HCT116 (cell line): ENCODE results near the gene AR. TPM values are rescaled to one million over a fixed set of nuclear protein-coding genes. Genes with fewer than 3 reads are reported as not detected.

Experiments
- ATAC-seq: fragments of 200-7000 bp; cut with Tn5 transposase; 2 replicates; pipeline ENCODE4 v1.9.1; 2020; ENCODE audit warnings: mild to moderate bottlenecking, moderate library complexity
- BruUV-seq: library from RNA; stranded (reverse); fragments of 400-500 nt; replicated peaks from 2 replicates; lab custom pipeline; 2021; lab: Mats Ljungman, UMichigan
- CTCF ChIA-PET: fragments of 300-600 bp; sonication (Branson Sonifier 250); formaldehyde crosslinking; loops from one replicate; lab custom pipeline; 2021; ENCODE audit warnings: antibody characterized with exemption; lab: Charles Lee
- POLR2A ChIA-PET: fragments of 300-600, 350-600 bp; sonication (Branson Sonifier 250); formaldehyde crosslinking; loops from one replicate; lab custom pipeline; 2021; ENCODE audit warnings: antibody characterized with exemption; lab: Charles Lee
- RAD21 ChIA-PET, 2 experiments: fragments of 300-600 bp; sonication (Branson Sonifier 250); formaldehyde crosslinking; loops; one replicate each; lab custom pipeline; 2023; ENCODE audit warnings: low total read pairs in 2 of 2; ENCODE audit not compliant: uncharacterized antibody in 2 of 2, unreplicated experiment in 2 of 2, low non-redundant PET in 1 of 2; lab: Charles Lee
- DNase-seq: peaks from one replicate; pipeline ENCODE4 v3.0.0-alpha.2; 2010; ENCODE audit warnings: low read depth, low spot score
- H2AFZ ChIP-seq: fragments of 200-600 bp; shearing (Covaris generic), sonication (generic); 2 replicates; pipeline ENCODE4 v1.6.1; 2017; ENCODE audit warnings: low read depth, mixed run types, mixed read lengths, antibody characterized with exemption, low read length; ENCODE audit not compliant: poor library complexity, severe bottlenecking
- H3K27ac ChIP-seq: 2 replicates; pipeline ENCODE4 v1.5.1; 2012; ENCODE audit warnings: low read depth, low read length
- H3K27me3 ChIP-seq: fragments of 200-600 bp; sonication (generic); 2 replicates; pipeline ENCODE4 v1.6.1; 2016; ENCODE audit warnings: mixed run types, low read length, mixed read lengths; ENCODE audit not compliant: insufficient read depth
- H3K36me3 ChIP-seq, 2 experiments: fragments of 200-500 bp in 1 of 2; fragments of 200-600 bp in 1 of 2; sonication (Bioruptor generic) in 1 of 2; sonication (generic) in 1 of 2; 2 replicates each; pipeline versions ENCODE4 v1.5.1 to v1.6.1; 2014 to 2016; ENCODE audit warnings: low read length in 2 of 2, inconsistent platforms in 1 of 2, mixed read lengths in 1 of 2, mixed run types in 1 of 2; ENCODE audit not compliant: insufficient read depth in 2 of 2, control insufficient read depth in 1 of 2
- H3K4me1 ChIP-seq, 2 experiments: fragments of 200-600 bp in 1 of 2; sonication (generic) in 1 of 2; 2 replicates each; pipeline versions ENCODE4 v1.5.1 to v1.6.1; 2012 to 2017; ENCODE audit warnings: low read length in 2 of 2, inconsistent platforms in 1 of 2, mild to moderate bottlenecking in 1 of 2, mixed read lengths in 1 of 2, mixed run types in 1 of 2, moderate library complexity in 1 of 2; ENCODE audit not compliant: insufficient read depth in 2 of 2, control insufficient read depth in 1 of 2
- H3K4me2 ChIP-seq: fragments of 200-600 bp; sonication (generic); 2 replicates; pipeline ENCODE4 v1.6.1; 2017; ENCODE audit warnings: mixed run types, low read length, mixed read lengths
- H3K4me3 ChIP-seq, 2 experiments: fragments of 200-600 bp in 1 of 2; sonication (generic) in 1 of 2; replicated peaks in 1 of 2; 2 replicates each; pipeline ENCODE4 v1.5.1; 2011 to 2016; ENCODE audit warnings: low read length in 2 of 2, control low read depth in 1 of 2, low read depth in 1 of 2, mild to moderate bottlenecking in 1 of 2, mixed read lengths in 1 of 2, mixed run types in 1 of 2
- H3K79me2 ChIP-seq: fragments of 200-600 bp; sonication (generic); 2 replicates; pipeline ENCODE4 v1.6.1; 2017; ENCODE audit warnings: mild to moderate bottlenecking, mixed run types, low read length, moderate library complexity, mixed read lengths; ENCODE audit not compliant: insufficient read depth
- H3K9ac ChIP-seq: fragments of 200-600 bp; sonication (generic); 2 replicates; pipeline ENCODE4 v1.6.1; 2016; ENCODE audit warnings: low read length, mixed read lengths
- H3K9me2 ChIP-seq: fragments of 200-600 bp; sonication (generic), shearing (Covaris generic); 2 replicates; pipeline ENCODE4 v1.6.1; 2017; ENCODE audit warnings: mixed run types, mild to moderate bottlenecking, moderate library complexity; ENCODE audit not compliant: insufficient read depth
- H3K9me3 ChIP-seq, 2 experiments: fragments of 200-500 bp in 1 of 2; fragments of 200-600 bp in 1 of 2; sonication (Bioruptor generic) in 1 of 2; sonication (generic) in 1 of 2; 2 replicates each; pipeline ENCODE4 v1.6.1; 2014 to 2017; ENCODE audit warnings: low read length in 2 of 2, mixed read lengths in 2 of 2, inconsistent platforms in 1 of 2, low read depth in 1 of 2, mild to moderate bottlenecking in 1 of 2, mixed run types in 1 of 2, moderate library complexity in 1 of 2; ENCODE audit not compliant: control insufficient read depth in 1 of 2, insufficient read depth in 1 of 2
- H4K20me1 ChIP-seq: fragments of 200-600 bp; sonication (generic), shearing (Covaris generic); 2 replicates; pipeline ENCODE4 v1.6.1; 2017; ENCODE audit warnings: mixed run types, mild to moderate bottlenecking, moderate library complexity; ENCODE audit not compliant: insufficient read depth
- CEBPB ChIP-seq: IDR thresholded peaks from 2 replicates; pipeline ENCODE4 v1.6.1; 2012; ENCODE audit warnings: low read depth
- EGR1 ChIP-seq: IDR thresholded peaks from 2 replicates; pipeline ENCODE4 v1.6.1; 2012; ENCODE audit warnings: low read depth
- ELF1 ChIP-seq: IDR thresholded peaks from 2 replicates; pipeline ENCODE4 v1.6.1; 2012; ENCODE audit warnings: low read depth, borderline replicate concordance
- EZH2phosphoT487 ChIP-seq: fragments of 200-600 bp; IDR thresholded peaks from 2 replicates; pipeline ENCODE4 v1.6.1; 2018; ENCODE audit warnings: antibody characterized with exemption, borderline replicate concordance
- JUND ChIP-seq: IDR thresholded peaks from 2 replicates; pipeline ENCODE4 v1.6.1; 2012
- POLR2AphosphoS5 ChIP-seq: IDR thresholded peaks from 2 replicates; pipeline ENCODE4 v1.6.1; 2011; ENCODE audit warnings: mild to moderate bottlenecking, low read depth, low read length, moderate library complexity
- RAD21 ChIP-seq: IDR thresholded peaks from 2 replicates; pipeline ENCODE4 v1.6.1; 2012; ENCODE audit warnings: low read depth, mild to moderate bottlenecking
- SIN3A ChIP-seq: IDR thresholded peaks from 2 replicates; pipeline ENCODE4 v1.6.1; 2012; ENCODE audit warnings: low read depth
- SP1 ChIP-seq: IDR thresholded peaks from 2 replicates; pipeline ENCODE4 v1.6.1; 2012; ENCODE audit warnings: low read depth
- SRF ChIP-seq: IDR thresholded peaks from 2 replicates; pipeline ENCODE4 v1.6.1; 2012; ENCODE audit warnings: low read depth
- TCF7L2 ChIP-seq: IDR thresholded peaks from 2 replicates; pipeline ENCODE4 v1.7.0; 2011; ENCODE audit warnings: borderline replicate concordance, inconsistent platforms; ENCODE audit not compliant: insufficient read depth, insufficient read length; ENCODE audit errors: extremely low read depth
- YY1 ChIP-seq: IDR thresholded peaks from 2 replicates; pipeline ENCODE4 v1.6.1; 2011; ENCODE audit warnings: low read length, low read depth, moderate library complexity, mild to moderate bottlenecking; ENCODE audit not compliant: insufficient replicate concordance; ENCODE audit errors: extremely low read depth
- ZFX ChIP-seq: fragments of 450-650 bp; IDR thresholded peaks from 2 replicates; pipeline ENCODE4 v1.6.1; 2017
- ZNF274 ChIP-seq: fragments of 200-500 bp; sonication (Bioruptor generic); IDR thresholded peaks from 2 replicates; pipeline ENCODE4 v1.6.1; 2014; ENCODE audit warnings: mild to moderate bottlenecking, low read depth, low read length, inconsistent platforms
- intact Hi-C: fragments of 100-400 bp; cut with micrococcal nuclease; formaldehyde crosslinking; loops from 2 replicates; pipeline ENCODE4 v1.10.0; 2022
- total RNA-seq: library from RNA; stranded (reverse); gene quantifications from one replicate; pipeline ENCODE4 v1.2.1, GENCODE V29; 2021; ENCODE audit not compliant: unreplicated experiment
- TF ChIP-seq, protein P1 (sequence below): IDR thresholded peaks from 2 replicates; pipeline ENCODE4 v1.6.1; 2012
- TF ChIP-seq, protein P2 (sequence below): IDR thresholded peaks from 2 replicates; pipeline ENCODE4 v1.6.1; 2012
- TF ChIP-seq, protein P3 (sequence below): IDR thresholded peaks from 2 replicates; pipeline ENCODE4 v1.6.1; 2012; ENCODE audit warnings: low read depth

Gene AR
- total RNA-seq, 1 experiment from 2014 or later, result 0.02 TPM

DNA sequence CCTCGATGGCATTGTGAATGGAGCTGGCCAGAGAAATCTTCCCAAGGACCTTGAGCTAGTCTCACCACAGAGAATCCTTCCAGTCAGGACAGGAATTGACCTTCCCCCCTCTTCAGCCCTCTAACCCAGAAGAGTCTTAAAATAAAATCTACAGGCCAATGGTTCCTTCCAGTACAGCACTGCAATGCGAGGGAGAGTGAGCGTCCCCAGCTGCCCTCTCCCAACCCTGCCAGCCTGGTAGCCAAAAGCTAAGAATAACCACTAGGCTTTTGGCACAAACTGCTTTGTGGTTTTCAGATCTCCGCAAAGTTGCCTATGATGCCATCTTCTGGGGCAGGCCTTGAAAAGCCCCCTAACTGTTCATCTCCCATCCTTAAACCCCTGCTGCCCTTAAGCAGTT is 175.1 kb downstream of the AR start:
- Histone ChIP-seq H3K4me3 (no peak overlapping the region), H3K9ac (no peak overlapping the region), H3K4me1 (no peaks in the 10 kb centered on the region), H2AFZ (no peak overlapping the region), H4K20me1 (no peaks in the 10 kb centered on the region), H3K27me3 (no peaks in the 10 kb centered on the region), H3K79me2 (no peaks in the 10 kb centered on the region), H3K27ac (no peak overlapping the region), H3K9me3 (no peaks in the 10 kb centered on the region), H3K4me2 (no peak overlapping the region), H3K9me2 (no peaks in the 10 kb centered on the region), H3K36me3 (no peaks in the 10 kb centered on the region)
- BruUV-seq, result no TSS peak
- CTCF ChIA-PET, result no interaction called here
- intact Hi-C loops, result no loop called here
- TF ChIP-seq, protein P1, sequence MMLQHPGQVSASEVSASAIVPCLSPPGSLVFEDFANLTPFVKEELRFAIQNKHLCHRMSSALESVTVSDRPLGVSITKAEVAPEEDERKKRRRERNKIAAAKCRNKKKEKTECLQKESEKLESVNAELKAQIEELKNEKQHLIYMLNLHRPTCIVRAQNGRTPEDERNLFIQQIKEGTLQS, result no peak
- TF ChIP-seq JUND, result no peak
- TF ChIP-seq TCF7L2, result no peak
- TF ChIP-seq RAD21, result no peak
- TF ChIP-seq CEBPB, result no peak
- no peak for TF ChIP-seq SP1
- POLR2A ChIA-PET, result no interaction called here
- DNase-seq, result no peak
- no peak for ATAC-seq
- RAD21 ChIA-PET, result no interaction called here

DNA sequence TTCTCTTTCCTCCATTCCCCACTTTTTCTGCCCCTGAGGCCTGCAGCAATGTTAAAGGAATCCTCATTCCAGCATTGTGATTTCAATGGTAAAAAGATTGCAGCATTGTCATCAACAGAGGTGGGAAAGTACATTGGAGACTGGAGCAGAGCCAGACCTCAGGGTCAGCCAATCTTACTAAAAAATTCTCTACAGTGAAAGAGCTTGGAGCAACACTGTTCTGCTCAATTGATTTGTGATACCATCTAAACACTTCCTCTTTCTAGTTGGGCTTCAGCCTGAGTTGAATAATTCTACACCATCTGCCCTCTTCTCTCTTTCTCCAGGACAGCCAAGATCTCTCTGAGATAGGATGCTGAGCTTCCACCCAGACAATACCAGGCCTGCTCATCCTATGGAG is 176.5 kb downstream of the AR start:
- Histone ChIP-seq H2AFZ (no peak overlapping the region), H3K9me2 (no peaks in the 10 kb centered on the region), H3K4me3 (no peak overlapping the region), H3K9ac (no peak overlapping the region), H4K20me1 (no peaks in the 10 kb centered on the region), H3K9me3 (no peaks in the 10 kb centered on the region), H3K36me3 (no peaks in the 10 kb centered on the region), H3K4me1 (no peaks in the 10 kb centered on the region), H3K4me2 (no peak overlapping the region), H3K27me3 (no peaks in the 10 kb centered on the region), H3K27ac (no peak overlapping the region), H3K79me2 (no peaks in the 10 kb centered on the region)
- no TSS peak for BruUV-seq
- RAD21 ChIA-PET, result no interaction called here
- ATAC-seq (no peak), DNase-seq (no peak)
- CTCF ChIA-PET, result no interaction called here
- POLR2A ChIA-PET, result no interaction called here
- intact Hi-C loops, result no loop called here
- TF ChIP-seq POLR2AphosphoS5 (no peak), CEBPB (no peak), EGR1 (no peak), ELF1 (no peak), SRF (no peak), TCF7L2 (no peak), JUND (no peak), ZNF274 (no peak), ZFX (no peak), EZH2phosphoT487 (no peak), SP1 (no peak), YY1 (no peak), SIN3A (no peak)
- TF ChIP-seq, protein P2, sequence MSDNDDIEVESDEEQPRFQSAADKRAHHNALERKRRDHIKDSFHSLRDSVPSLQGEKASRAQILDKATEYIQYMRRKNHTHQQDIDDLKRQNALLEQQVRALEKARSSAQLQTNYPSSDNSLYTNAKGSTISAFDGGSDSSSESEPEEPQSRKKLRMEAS, result no peak
- TF ChIP-seq, protein P3, sequence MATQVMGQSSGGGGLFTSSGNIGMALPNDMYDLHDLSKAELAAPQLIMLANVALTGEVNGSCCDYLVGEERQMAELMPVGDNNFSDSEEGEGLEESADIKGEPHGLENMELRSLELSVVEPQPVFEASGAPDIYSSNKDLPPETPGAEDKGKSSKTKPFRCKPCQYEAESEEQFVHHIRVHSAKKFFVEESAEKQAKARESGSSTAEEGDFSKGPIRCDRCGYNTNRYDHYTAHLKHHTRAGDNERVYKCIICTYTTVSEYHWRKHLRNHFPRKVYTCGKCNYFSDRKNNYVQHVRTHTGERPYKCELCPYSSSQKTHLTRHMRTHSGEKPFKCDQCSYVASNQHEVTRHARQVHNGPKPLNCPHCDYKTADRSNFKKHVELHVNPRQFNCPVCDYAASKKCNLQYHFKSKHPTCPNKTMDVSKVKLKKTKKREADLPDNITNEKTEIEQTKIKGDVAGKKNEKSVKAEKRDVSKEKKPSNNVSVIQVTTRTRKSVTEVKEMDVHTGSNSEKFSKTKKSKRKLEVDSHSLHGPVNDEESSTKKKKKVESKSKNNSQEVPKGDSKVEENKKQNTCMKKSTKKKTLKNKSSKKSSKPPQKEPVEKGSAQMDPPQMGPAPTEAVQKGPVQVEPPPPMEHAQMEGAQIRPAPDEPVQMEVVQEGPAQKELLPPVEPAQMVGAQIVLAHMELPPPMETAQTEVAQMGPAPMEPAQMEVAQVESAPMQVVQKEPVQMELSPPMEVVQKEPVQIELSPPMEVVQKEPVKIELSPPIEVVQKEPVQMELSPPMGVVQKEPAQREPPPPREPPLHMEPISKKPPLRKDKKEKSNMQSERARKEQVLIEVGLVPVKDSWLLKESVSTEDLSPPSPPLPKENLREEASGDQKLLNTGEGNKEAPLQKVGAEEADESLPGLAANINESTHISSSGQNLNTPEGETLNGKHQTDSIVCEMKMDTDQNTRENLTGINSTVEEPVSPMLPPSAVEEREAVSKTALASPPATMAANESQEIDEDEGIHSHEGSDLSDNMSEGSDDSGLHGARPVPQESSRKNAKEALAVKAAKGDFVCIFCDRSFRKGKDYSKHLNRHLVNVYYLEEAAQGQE, result no peak
- TF ChIP-seq, protein P1, result no peak
